ENCODE data around the gene TMEM63C.

DNA sequence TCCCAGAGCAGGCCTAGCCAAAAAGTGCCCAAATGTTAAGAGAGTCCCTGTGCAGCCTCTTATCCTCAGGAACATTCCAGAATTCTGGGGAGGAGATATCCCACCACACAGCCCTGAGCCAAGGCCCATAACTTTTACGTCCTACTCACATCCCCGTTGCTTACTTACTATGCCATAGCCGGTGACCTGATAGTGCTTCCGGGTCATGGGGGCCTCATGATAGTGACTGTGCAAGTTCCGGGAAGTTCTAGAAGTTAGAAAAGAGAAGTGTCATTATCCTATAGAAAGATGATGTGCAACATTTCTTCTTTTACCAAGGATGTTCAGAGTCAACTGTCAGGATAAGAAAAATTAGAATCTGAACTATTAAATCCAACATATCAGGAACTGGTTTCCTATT lies 105.0 kb downstream of the TMEM63C start:
- TF ChIP-seq POLR2A (IDR thresholded peaks at IDR 0.05; ENCODE audit: borderline replicate concordance, extremely low read depth, insufficient read depth, insufficient read length) (no peak), EZH2 (IDR thresholded peaks at IDR 0.05) (no peak)
- TF ChIP-seq, protein P1, sequence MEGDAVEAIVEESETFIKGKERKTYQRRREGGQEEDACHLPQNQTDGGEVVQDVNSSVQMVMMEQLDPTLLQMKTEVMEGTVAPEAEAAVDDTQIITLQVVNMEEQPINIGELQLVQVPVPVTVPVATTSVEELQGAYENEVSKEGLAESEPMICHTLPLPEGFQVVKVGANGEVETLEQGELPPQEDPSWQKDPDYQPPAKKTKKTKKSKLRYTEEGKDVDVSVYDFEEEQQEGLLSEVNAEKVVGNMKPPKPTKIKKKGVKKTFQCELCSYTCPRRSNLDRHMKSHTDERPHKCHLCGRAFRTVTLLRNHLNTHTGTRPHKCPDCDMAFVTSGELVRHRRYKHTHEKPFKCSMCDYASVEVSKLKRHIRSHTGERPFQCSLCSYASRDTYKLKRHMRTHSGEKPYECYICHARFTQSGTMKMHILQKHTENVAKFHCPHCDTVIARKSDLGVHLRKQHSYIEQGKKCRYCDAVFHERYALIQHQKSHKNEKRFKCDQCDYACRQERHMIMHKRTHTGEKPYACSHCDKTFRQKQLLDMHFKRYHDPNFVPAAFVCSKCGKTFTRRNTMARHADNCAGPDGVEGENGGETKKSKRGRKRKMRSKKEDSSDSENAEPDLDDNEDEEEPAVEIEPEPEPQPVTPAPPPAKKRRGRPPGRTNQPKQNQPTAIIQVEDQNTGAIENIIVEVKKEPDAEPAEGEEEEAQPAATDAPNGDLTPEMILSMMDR (IDR thresholded peaks at IDR 0.05 in 2 of 3, conservative IDR thresholded peaks at IDR 0.05 in 1 of 3; ENCODE audit: borderline replicate concordance in 1 of 3, insufficient read depth in 1 of 3, low read depth in 2 of 3, low read length in 2 of 3), result no peak
- TF ChIP-seq, protein P2, sequence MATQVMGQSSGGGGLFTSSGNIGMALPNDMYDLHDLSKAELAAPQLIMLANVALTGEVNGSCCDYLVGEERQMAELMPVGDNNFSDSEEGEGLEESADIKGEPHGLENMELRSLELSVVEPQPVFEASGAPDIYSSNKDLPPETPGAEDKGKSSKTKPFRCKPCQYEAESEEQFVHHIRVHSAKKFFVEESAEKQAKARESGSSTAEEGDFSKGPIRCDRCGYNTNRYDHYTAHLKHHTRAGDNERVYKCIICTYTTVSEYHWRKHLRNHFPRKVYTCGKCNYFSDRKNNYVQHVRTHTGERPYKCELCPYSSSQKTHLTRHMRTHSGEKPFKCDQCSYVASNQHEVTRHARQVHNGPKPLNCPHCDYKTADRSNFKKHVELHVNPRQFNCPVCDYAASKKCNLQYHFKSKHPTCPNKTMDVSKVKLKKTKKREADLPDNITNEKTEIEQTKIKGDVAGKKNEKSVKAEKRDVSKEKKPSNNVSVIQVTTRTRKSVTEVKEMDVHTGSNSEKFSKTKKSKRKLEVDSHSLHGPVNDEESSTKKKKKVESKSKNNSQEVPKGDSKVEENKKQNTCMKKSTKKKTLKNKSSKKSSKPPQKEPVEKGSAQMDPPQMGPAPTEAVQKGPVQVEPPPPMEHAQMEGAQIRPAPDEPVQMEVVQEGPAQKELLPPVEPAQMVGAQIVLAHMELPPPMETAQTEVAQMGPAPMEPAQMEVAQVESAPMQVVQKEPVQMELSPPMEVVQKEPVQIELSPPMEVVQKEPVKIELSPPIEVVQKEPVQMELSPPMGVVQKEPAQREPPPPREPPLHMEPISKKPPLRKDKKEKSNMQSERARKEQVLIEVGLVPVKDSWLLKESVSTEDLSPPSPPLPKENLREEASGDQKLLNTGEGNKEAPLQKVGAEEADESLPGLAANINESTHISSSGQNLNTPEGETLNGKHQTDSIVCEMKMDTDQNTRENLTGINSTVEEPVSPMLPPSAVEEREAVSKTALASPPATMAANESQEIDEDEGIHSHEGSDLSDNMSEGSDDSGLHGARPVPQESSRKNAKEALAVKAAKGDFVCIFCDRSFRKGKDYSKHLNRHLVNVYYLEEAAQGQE (IDR thresholded peaks at IDR 0.05; ENCODE audit: low read depth), result no peak

Data from HCT116 (cell line).